HG03432 (cell line): ENCODE measurements around the gene PREP.
A peak's percentile ranks its signal among the peaks of the same experiment; 100 is the strongest.
"Not testable (repeated sequence)": the region's sequence is repeated elsewhere in the genome, so short reads cannot be mapped to it uniquely, and the experiment has no call there.

ENCODE experiments used
- ATAC-seq: cut with Tn5 transposase; IDR thresholded peaks from one replicate; pipeline ENCODE4 v1.9.1; 2021; ENCODE audit warnings: mild to moderate bottlenecking, moderate library complexity; ENCODE audit not compliant: unreplicated experiment

Gene PREP

DNA sequence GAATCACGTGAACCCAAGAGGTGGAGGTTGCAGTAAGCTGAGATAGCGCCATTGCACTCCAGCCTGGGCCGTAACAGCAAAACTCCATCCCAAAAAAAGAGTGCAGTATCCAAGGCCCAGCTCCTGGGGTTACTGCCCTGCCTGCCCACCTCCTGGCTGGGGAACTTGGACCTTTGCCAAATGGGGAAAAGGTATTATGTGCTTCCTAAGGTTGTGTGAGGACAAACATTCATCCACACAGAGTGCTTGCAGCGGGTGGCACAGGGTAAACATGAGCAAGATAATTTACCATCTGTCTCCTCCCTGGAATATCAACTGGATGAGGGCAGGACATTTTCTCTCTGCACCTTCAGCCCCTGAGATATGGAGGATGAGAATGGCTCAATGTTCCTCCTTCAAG is 128.2 kb downstream of the PREP start:
- no peak for ATAC-seq

DNA sequence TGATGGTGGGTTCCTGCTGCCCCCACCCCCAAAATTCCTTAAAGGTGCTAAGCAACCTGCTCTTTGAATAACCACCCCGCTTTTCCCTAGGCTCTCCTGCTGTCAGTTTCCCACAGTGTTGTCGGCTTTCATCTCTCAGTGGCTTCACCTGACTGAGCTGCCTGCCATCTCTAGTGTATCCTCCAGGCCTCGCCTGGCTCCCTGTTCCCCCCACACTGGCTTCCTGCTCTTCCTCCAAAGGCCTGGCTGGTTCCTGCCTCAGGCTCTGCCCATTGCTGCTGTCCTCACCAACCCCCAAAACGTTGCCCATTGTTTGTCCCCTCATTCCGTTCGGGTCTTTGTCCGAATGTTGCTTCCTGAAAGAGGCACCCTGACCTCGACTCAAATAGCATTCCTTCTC is 129.3 kb downstream of the PREP start:
- no peak for ATAC-seq

DNA sequence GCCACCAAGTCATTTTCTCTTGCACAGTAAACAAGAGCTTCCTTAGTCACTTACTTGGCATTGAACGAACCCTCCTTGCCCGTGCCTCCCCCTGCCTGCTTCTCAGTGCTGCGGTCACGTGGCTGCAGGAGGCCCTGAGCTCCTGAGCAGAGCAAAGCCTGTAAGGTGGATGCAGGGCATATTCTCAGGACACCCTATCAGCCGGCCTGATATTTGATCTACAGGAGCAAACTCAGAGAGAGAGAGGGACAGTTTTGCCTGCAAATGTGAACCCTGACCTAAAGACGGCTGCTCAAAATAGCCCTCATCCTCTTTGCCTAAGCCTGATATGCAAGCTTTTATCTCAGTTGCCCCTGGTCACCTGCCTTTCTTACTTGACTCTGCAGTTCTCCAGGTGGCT is 130.1 kb downstream of the PREP start:
- no peak for ATAC-seq

DNA sequence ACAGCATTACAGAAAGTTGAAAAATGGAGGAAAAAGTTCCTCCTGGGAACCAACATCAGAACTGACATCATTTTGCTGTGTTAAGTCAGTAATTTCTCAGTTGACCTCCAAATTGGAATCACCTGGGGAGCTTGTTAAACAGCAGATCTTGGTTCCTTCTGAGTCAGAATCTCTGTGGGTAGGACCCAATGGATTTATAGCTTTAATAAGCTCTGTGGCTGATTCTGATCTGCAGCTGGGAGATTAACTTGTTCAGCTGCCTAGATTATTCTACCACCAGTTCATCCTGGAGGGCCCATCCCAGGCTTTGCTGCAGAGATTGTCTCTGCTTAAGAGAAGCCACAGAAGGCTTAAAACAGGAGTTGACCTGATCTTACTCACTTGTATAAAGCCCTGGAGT is 132.4 kb downstream of the PREP start:
- no peak for ATAC-seq

DNA sequence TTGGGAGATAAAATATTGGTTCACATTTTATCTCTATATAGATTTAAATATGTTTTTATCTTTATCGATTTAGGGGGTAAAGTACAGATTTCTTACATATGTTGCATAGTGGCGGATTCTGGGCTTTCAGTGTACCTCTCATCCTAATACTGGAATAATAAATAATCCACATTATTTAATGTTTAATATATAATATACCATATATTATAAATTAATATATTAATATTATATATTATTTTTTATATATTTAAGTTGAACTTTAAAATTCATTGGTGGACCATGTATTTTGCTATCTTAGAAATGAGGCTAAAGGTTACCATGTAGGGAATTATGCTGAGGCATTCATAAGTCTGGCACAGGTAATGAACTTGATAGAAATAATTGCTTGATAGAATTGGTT is 133.5 kb downstream of the PREP start:
- no peak for ATAC-seq

DNA sequence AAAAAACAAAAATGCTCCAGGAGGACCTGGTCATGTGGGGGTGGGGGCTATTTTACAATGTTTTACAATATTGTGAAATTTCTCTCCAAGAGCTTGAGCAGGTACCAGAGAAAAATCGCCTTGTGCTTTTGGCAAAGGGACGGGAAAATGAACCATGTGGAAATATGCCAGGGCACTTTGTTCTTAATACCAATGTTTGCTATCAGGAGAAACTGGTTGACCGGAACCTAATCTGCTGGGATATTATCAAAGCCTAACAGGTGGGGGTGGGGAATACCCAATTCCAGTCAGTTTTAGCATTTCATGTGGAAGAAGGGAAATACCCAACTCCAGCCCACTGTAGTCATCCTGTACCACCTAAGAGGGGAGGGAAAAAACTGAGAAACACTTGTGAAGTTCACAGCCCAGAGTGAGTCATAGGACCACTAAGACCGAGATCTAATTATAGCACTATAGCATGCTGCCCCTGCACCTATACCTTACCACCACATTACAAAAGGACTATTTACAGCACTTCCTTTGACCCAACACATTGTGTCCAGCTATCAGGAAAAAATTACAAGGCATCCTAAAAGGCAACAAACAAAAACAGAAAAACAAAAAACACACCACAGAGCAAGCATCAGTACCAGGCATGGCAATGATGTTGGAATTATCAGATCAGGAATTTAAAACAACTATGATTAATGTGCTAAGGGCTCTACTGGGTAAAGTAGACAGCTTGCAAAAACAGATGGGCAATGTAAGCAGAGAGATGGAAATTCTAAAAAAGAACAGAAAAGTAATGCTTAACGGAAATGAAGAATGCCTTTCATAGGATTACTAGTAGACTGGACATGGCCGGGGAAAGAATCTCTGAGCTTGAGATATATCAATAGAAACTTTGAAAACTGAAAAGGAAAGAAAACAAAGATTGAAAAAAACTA is 138.9 kb downstream of the PREP start:
- peak; percentile 81 for ATAC-seq

DNA sequence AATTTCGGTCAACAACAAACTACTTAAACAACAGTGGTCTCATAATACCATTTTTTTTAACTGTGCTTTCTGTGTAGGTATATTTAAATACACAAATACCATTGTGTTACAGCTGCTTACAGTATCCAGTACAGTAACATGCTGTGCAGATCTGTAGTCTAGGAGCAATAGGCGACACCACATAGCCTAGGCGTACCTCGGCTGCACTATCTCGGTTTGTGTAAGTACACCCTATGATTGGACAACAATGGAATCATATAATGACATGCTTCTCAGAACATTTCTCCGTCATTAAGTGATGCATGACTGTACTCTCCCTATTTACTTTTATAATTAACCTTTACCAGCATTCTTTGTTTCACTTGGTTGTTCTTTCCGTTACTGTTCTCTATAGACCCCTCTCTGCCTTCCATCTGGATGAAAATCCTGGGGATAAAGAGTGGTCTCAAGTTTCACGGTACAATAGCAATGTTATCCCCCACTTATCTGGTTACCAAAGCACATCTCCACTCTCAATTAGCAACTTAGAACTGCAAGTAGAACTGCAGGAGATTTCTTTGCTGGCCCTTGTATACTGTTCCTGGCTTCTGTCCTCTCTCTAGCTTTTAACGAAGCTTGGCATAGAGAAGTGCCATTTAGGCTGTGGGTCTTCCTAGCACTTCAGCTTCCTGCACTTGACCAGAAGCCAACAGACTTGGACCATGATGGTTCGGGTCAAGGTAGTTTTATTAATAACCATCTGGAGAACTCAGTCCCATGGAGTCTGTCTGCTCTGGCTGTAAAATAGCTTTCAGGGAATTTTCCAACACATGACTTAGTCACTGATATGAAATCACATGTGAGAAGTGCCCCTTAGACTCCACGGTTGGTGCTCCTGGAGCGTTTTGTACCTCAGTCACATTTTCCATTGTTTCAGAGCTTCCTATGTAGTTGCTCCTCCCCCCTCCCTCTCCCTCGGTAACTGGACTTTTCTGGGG is 142.7 kb downstream of the PREP start:
- ATAC-seq: no peak

DNA sequence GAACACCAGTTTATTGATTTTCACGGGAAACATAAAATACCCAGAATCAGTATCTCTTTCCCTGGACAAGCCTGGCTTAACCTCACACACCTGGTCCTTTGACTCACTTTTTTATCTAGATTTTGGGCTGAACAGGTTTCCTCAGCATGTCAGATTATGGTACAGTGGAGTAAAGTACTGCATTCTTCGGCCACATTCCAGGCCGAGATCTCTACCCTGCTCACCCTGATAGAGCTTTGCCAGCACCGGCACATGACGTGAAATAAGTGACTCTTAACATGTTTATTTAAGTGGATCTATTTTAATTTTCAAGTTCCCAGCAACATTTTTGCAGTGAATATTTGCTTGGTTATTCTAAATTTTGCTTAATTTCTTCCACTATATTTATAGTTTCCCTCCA is 144.1 kb downstream of the PREP start:
- no peak for ATAC-seq

DNA sequence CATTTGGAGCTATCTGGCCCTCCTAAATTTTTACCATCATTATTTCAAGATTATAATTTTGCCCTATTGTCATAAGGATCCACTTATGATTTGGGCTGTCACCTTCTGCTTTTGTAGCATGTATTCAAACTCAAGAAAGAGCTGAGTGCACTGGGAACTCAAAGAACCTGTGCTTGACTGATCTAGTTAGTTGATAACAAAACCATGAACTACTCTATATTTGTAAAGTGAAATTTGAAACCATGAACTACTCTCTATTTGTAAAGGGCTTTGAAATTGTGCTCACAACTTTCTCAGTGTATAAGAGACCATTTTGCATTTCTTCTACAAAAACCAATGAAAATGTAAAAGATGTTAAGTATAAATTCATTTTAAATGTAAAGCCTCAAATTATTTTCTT is 145.5 kb downstream of the PREP start:
- no peak for ATAC-seq

DNA sequence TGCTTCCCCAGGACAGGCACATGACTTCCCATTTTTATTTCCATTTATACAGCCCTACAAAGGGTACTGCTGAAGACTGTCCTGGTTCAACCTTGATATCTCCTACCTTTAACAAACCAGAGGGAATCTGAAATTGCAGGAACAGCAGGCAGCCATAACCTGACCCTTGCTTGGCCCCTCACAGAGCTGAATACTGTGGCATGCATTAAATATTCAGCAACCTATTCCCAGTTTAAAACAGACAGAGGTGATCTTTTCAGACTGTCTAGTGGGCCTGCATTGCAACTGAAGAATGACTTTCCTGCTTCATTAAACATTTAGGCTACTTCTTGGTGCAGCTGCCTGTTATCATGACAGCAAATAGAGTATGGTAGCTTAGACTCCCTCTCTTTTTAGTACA is 146.3 kb downstream of the PREP start:
- ATAC-seq: no peak

DNA sequence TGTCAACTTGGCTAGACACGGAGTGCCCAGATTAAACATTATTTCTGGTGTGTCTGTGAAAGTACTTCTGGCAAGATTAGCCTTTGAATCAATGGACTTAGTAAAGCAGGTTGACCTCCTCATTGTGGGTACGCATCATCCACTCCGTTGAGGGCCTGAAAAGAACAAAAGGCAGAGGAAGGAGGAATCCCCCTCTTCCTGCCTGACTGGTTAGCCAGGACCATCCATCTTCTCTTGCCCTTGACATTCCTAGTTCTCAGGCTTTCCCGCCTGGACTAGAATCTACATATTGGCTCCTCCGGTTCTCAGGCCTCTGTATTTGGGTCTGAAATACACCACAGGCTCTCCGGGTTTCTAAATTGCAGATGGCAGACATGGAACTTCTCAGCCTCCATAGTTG is 149.1 kb downstream of the PREP start:
- ATAC-seq: no peak

DNA sequence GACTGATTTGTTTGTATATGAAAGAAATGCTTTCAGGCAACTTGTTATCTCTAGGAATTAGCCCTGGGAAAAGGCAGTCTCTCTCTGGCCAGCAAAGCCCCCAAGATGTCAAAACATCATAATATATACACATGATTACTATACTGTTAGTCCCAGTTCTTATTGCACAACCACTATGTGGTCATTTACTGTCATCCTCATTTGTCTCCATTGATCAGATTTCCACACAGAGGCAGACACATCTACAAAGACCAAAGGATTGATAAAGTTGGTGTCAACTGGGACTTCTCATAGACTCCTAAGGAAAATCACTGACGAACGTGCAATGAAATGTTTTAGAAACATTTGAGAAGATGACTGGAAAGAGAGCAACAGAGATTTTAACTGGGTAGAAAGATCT is 151.2 kb downstream of the PREP start:
- ATAC-seq: no peak

DNA sequence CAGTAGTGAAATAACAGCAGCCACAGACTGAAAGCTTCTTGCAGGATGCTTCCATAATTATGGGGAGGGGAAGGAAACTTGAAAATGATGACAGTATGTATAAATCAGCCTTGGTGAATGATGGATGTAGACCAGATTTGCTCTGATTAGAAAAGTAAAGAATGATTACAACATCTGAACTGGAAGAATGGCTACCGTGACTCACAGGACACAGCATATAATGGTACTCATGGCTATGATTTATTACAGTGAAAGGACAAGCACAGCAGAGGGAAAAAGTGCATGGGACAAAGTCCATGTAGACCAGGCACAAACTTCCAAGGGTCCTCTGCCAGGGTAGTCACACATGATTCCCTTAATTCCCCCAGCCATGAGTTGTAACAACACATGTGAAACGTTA is 152.3 kb downstream of the PREP start:
- ATAC-seq: no peak

DNA sequence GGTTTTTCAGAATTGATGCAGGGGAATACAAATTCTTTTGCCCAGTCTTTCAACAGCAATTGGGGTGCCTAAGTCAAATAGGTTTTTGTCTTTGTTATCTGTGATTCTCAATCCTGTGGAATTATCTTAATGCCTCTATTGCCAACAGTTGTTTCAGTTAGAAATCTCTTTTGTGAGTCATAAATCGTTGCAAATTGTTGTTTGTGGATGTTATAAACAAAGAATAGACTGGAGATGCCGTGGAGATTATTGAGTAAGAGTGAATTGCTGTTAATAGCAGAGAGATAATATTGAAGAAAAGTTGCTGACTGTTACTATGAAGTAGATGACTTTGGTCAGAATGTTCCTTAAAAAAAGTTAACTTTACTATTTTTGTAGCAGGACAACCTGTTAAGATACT is 159.4 kb downstream of the PREP start:
- ATAC-seq: no peak

DNA sequence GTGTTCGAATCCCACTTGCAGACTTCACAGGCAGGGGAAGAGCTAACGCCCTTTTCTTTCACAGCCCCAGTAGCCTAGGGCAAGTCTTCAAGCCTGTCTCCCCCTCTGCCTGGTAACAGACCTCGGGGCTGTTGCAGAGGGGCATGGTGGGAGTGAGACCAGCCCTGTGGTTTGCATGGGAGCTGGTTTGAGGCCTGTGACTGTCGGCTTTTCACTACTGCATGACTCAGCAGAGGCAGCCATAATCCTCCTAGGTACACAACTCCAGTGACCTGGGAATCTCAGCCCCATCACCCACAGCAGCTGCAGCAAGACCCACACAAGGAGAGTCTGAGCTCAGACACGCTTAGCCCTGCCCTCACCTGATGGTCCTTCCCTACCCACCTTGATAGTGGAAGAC is 167.7 kb downstream of the PREP start:
- no peak for ATAC-seq

DNA sequence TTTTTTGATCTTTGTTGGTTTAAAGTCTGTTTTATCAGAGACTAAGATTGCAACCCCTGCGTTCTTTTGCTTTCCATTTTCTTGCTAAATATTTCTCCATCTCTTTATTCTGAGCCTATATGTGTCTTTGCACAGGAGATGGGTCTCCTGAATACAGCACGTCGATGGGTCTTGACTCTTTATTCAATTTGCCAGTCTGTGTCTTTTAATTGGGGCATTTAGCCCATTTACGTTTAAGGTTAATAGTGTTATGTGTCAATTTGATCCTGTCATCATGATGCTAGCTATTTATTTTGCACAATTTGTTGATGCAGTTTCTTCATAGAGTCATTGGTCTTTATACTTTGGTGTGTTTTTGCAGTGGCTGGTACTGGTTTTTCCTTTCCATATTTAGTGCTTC is 171.1 kb downstream of the PREP start:
- ATAC-seq: not testable (repeated sequence)
